ENCODE measurements around the gene PLA2G1B.

PLA2G1B gene

GRCh38 chr12:120327593-120327992, at the start of gene PLA2G1B:
Gene PLA2G1B (minus strand): TSS chr12:120327779. CDS start chr12:120327753, 26 bp downstream.
- H3K27ac ChIP-seq = no peak within 1 kb of the TSS
- no peak for DNase-seq (ENCODE audit: low read depth, low spot score)

GRCh38 chr12:120376934-120377572, 49.5 kb upstream of the PLA2G1B start:
- no peak overlapping the region for H3K27ac ChIP-seq
- no peak for DNase-seq (ENCODE audit: low read depth, low spot score)

- DNase-seq (ENCODE audit: low read depth, low spot score) = no peak
- no peak overlapping the region for H3K27ac ChIP-seq
These were observed 48.8 kb upstream of the PLA2G1B start for GRCh38 chr12:120376416-120376815.

GRCh38 chr12:120376009-120376408, 48.4 kb upstream of the PLA2G1B start:
- H3K27ac ChIP-seq = no peak overlapping the region
- no peak for DNase-seq (ENCODE audit: low read depth, low spot score)

- H3K27ac ChIP-seq = no peak overlapping the region
- no peak for DNase-seq (ENCODE audit: low read depth, low spot score)
These were observed 46.1 kb upstream of the PLA2G1B start for GRCh38 chr12:120373683-120374082.

- DNase-seq (ENCODE audit: low read depth, low spot score) = no peak
- H3K27ac ChIP-seq = no peak overlapping the region
These were observed 43.0 kb upstream of the PLA2G1B start for GRCh38 chr12:120370343-120371243.

GRCh38 chr12:120369603-120370342, 42.2 kb upstream of the PLA2G1B start:
- no peak for DNase-seq (ENCODE audit: low read depth, low spot score)
- H3K27ac ChIP-seq = no peak overlapping the region

- no peak for DNase-seq (ENCODE audit: low read depth, low spot score)
- H3K27ac ChIP-seq = no peak within 1 kb of the TSS
These were observed 41.4 kb upstream of the PLA2G1B start, which contains the start of gene MSI1 for GRCh38 chr12:120368789-120369602. Gene MSI1 (minus strand): TSS chr12:120369164. CDS start chr12:120369091, 73 bp downstream.

GRCh38 chr12:120367924-120368788, 40.6 kb upstream of the PLA2G1B start:
- H3K27ac ChIP-seq = no peak overlapping the region
- DNase-seq (ENCODE audit: low read depth, low spot score) = no peak

- no peak overlapping the region for H3K27ac ChIP-seq
- no peak for DNase-seq (ENCODE audit: low read depth, low spot score)
These were observed 39.8 kb upstream of the PLA2G1B start for GRCh38 chr12:120367233-120367923.

GRCh38 chr12:120366845-120367232, 39.3 kb upstream of the PLA2G1B start:
- no peak overlapping the region for H3K27ac ChIP-seq
- no peak for DNase-seq (ENCODE audit: low read depth, low spot score)

- no peak overlapping the region for H3K27ac ChIP-seq
- DNase-seq (ENCODE audit: low read depth, low spot score) = no peak
These were observed 38.7 kb upstream of the PLA2G1B start for GRCh38 chr12:120366341-120366705.

- DNase-seq (ENCODE audit: low read depth, low spot score) = no peak
These were observed 38.2 kb upstream of the PLA2G1B start for GRCh38 chr12:120365675-120366340.

GRCh38 chr12:120364487-120364886, 36.9 kb upstream of the PLA2G1B start:
- DNase-seq (ENCODE audit: low read depth, low spot score) = no peak
- H3K27ac ChIP-seq = no peak overlapping the region

More at GRCh38 chr12:120365675-120366340, 38.2 kb upstream of the PLA2G1B start:
- H3K27ac ChIP-seq = no peak overlapping the region

- DNase-seq (ENCODE audit: low read depth, low spot score) = no peak
- H3K27ac ChIP-seq = no peak overlapping the region
These were observed 35.8 kb upstream of the PLA2G1B start for GRCh38 chr12:120363274-120363855.

- no peak for DNase-seq (ENCODE audit: low read depth, low spot score)
- H3K27ac ChIP-seq = no peak overlapping the region
These were observed 35.1 kb upstream of the PLA2G1B start for GRCh38 chr12:120362516-120363273.
